Activated naive CD4-positive, alpha-beta T cell (primary cell): ENCODE measurements around the gene L3MBTL1.
"Not testable (repeated sequence)": the region's sequence is repeated elsewhere in the genome, so short reads cannot be mapped to it uniquely, and the experiment has no call there.

ENCODE experiments used
- DNase-seq, 4 experiments: peaks; one replicate each; lab custom pipeline; 2025; lab: John Stamatoyannopoulos, UW

The L3MBTL1 gene

DNA sequence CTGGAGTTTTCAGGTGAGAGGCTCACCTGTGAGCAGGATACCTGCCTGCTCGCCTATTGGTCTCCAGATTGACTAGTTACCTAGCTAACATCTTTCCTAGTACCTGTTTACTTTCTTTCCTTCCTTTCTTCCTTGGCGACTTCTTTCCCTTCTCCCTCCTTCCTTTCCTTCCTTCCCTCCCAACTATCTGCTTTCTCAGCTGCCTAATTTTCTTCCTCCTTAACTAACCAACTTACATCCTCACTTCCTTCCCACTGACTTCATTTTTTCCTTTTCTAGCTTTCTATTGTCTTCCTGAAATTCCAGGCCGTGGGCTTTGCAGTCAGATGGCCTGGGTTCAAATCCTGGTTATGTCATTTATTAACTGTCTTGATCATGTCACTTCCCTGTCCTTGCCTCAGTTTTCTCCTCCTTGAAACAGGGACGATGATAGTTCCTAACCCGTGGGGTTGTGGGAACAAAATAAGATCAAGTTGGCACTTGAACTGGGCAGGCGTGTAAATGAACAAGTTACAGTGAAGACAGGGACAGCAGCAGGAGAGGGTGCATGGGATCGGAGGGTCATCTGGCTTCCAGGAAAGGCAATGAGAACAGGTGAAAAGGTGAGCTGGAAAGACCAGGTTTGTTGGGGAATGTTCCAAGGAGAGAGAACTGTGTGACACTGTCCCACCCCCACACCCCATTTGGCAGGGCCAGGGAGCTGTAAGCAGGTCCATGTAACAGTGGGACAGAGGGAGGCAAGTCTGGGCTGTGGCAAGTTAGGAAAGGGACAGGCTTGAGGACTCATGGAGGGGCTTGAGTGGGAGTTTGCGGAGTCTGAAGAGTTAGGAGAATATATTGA is 51.9 kb downstream of the L3MBTL1 start:
- DNase-seq = no peak

DNA sequence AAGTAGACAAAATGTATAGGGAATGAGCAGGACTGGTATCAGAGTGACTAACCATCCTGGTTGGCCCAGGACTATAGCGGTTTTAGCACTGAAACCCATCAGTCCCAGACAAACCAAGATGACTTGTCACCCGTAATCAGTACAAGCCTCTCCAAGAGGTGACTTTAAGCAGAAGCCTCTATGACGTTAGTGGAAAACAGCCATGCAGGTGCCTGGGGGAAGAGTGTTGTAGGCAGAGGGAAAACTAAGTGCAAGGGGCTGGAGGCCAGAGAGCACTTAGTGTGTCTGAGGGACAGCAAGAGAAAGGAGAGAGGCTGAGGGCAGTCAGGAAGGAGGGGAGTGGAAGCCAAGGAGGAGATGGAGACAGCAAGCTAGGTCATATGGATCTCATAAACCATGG is 53.5 kb downstream of the L3MBTL1 start:
- DNase-seq = no peak

DNA sequence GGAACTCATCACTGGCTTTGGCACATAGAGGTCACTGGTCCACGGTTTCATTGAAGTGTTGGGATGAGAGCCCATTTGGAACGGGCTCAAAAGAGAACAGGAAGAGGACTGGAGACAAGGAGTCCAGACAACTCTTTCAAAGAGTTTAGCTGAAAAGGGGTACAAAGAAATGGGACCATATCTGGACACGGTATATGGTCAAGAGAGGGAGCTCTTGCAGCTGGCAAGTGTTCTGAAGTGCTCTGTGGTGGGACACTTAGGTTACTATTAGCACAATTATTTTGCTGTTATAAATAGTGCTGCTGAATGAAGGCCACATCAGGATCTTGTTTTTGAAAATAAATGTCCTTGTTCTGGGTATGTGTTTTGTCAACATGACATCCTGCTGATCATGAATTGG is 55.9 kb downstream of the L3MBTL1 start:
- no peak for DNase-seq

DNA sequence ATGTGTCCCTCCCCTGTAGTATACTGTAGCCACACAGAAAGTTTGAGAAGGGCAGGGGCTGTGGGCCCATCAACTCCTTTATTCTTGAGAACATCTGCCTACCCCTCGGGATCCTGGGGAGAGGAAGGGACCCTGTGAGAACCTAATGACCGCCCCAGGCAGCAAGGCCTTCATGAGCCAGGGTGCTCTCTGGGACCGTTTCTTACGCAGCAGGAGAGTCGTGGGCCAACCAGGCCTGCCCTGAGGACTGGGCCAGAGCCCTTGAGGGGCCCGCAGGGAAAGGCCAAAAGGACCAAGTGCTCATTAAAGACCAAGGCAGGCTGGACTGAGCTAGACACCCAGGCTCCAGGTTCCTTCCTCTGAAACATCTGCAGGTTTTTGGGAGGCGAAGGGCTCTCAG is 56.5 kb downstream of the L3MBTL1 start:
- no peak for DNase-seq

DNA sequence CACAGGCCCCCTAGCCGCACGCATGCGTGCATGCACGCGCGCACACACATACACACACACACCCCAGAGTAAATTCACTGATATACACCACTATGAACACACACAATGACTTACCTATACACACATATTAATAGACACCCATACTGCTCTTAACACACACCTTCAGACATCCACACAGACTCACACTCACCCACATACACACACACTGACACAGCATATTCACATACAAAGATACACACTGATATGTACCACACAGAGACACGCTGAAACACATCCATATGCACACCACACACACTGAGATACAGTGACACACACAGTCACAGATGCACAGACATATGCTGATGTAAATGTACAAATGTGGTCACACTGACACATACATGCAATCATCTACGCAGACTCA is 57.0 kb downstream of the L3MBTL1 start:
- DNase-seq = no peak

DNA sequence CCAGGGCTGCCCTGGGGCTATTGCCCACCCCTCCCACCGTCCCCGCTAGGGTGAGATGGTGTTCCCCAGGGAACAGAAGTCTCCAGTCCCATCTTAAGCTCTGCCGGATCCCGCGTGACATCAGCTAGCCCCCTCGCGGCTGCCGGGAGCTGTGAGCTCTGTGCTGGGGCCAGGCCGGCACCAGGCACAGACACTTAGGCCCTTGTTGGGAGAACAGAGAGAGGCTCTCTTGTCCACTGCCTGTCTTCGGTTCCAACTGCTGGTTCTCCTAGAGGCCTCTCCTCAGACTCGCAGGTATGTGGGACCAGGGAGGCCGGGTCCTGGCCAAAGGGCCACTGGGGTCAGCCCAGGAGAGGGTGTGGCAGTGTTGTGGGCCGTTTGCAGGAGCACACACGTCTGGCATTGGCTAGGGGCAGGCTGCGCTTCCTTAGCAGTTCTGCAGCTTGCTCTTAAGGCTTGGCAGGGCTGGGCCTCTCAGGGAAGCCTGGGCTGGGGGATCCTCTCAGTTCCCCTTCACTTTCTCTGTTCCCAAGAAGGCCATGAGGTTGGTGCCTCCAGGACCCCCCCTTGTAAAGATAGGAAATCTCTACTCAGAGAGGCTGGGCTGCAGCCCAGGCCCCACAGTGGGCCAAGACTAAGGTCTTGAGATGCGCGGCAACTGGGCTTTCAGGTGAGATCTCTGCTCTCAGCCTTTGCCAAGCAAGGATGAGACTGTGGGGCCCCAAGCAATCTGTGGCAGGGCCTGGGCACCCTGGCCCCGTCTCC is 57.7 kb downstream of the L3MBTL1 start:
- DNase-seq = no peak

DNA sequence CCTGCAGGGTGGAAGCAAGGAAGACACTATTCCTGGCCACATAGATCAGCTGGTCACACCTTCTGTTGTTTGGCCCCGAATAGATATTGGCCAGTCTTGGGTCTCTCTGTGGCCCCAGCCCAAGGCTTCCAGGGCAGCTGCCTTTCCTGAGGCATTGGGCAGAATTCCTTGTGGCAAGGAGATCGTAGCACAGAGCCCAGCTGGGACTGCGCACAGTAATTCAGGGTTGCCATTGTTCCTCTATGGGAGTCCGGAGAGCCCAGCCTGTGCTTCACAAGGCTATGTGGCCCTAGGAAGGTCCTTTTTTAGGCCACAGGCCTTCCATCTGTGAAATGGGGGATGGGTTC is 58.2 kb downstream of the L3MBTL1 start:
- DNase-seq = no peak

DNA sequence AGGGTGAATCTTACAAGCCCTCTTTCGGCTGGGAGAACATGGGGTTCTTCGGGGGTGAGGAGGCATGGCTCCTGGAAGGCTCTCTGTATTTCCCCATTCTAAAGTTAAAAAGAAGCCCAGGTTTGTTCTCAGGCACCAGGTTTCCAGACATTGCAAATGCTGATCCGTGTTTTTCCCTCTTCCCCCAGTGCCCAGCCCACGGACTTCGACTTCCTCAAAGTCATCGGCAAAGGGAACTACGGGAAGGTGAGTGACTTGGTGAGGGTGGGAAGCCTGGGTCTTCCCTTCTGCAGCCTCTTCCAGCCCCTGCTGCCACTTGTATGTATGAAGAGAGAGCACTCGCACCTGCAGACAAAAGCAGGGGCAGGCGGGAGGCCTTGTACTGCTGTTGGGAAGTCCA is 60.0 kb downstream of the L3MBTL1 start:
- DNase-seq = no peak

DNA sequence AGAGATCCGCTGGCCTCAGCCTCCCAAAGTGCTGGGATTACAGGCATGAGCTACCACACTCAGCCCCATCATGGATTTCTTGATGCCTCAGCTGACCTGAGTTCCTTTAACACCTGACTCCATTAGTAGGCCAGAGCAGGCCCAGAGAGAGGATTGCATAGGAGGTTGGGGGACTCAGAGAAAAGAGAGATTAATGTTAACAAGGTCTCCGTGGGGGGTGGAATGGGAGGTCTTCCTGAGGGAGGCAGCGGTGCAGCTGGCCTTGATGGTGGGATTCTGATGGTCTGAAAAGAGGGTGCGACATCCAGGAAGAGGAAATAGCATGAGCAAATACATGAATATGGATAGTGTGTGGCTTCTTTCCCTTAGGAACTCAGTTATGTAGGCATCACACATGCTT is 61.2 kb downstream of the L3MBTL1 start:
- no peak for DNase-seq

DNA sequence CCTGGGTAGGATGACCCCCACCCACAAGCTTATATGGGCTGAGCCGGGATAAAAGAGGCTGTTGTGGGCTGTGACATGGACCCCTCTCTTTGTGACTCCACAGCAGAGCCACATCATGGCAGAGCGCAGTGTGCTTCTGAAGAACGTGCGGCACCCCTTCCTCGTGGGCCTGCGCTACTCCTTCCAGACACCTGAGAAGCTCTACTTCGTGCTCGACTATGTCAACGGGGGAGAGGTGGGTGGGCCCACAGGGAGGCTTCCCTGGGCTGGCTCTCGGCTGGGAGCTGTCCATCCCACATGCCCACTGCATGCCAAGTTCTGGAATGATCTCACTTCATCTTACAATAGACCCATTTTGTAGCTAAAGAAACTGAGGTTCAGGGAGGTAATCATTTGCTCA is 61.8 kb downstream of the L3MBTL1 start:
- DNase-seq = no peak

DNA sequence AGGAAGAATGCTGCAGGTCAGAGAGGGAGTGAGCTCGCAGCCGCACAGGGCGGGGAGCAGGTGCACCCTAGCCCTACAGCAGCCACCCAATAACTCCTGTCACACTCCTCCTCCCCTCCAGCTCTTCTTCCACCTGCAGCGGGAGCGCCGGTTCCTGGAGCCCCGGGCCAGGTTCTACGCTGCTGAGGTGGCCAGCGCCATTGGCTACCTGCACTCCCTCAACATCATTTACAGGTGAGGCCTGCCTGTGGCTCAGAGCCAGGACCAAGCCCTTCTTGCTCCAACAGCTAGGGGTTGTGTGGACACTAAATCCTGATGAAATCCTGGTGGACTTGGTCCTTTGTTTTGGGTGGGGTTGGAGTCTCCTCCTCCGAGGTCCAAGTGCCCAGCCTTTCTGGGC is 63.0 kb downstream of the L3MBTL1 start:
- no peak for DNase-seq

DNA sequence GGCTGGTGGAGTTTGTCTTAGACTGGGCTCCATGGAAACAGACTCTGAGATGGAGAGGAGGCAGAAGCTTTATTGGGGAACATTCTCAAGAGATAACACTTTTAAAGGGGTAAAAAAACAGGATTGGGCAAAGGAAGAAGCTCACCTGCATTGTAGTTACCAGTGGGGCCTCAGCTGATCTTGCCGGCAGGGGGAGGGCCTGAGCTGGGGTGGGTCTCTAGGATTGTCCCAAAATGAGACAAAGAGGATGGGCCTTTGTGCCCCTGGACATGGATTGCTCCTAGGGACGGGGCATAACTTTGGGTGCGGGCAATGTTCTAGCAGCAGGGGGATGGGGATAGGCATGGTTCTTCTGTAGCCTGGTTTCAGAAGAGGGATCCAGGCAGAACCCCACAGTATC is 63.8 kb downstream of the L3MBTL1 start:
- no peak for DNase-seq

DNA sequence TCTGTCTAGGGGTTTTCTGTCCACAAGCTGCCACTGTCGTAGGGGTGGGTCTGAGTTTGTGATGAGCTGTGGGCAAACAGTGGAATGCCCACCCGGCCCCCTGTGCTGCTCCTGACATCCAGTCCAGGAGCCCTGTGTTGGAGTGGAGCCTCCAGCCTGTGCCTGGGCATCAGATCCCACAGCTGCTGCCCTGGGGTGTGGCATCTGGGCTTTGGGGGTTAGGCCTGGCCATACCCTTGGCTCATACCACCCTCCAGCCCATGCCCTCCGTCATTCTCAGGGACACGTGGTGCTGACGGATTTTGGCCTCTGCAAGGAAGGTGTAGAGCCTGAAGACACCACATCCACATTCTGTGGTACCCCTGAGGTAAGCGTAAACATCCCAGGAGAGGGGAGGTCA is 64.3 kb downstream of the L3MBTL1 start:
- no peak for DNase-seq

DNA sequence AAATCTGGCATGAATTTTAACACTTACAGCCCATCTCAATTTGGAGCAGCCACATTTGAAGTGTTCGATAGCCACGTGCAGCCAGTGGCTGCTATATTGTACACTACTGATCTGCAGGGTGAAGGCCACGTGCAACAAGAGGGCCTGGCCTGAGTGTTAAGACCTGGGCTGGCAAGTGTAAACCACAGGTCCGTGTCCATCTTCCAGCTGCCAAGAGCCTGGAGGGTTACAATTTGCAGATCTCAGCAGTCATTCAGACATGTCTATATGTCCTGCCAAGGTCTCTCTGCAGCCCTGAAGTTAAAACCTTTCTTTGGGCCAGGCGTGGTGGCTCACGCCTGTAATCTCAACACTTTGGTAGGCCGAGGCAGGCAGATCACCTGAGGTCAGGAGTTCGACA is 65.4 kb downstream of the L3MBTL1 start:
- no peak for DNase-seq

DNA sequence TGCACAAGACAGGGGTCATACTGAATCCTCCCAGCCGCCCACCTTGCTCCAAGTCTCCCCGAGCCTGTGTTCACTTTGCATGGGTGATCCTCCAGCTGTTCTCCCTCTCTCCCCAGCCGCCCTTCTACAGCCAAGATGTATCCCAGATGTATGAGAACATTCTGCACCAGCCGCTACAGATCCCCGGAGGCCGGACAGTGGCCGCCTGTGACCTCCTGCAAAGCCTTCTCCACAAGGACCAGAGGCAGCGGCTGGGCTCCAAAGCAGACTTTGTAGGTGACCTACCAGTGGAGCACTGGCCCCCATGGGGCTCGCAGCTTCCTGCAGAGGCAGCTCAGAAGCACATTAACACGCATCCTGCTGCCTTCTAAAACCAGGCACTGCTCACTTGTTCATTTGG is 68.6 kb downstream of the L3MBTL1 start:
- DNase-seq = no peak

DNA sequence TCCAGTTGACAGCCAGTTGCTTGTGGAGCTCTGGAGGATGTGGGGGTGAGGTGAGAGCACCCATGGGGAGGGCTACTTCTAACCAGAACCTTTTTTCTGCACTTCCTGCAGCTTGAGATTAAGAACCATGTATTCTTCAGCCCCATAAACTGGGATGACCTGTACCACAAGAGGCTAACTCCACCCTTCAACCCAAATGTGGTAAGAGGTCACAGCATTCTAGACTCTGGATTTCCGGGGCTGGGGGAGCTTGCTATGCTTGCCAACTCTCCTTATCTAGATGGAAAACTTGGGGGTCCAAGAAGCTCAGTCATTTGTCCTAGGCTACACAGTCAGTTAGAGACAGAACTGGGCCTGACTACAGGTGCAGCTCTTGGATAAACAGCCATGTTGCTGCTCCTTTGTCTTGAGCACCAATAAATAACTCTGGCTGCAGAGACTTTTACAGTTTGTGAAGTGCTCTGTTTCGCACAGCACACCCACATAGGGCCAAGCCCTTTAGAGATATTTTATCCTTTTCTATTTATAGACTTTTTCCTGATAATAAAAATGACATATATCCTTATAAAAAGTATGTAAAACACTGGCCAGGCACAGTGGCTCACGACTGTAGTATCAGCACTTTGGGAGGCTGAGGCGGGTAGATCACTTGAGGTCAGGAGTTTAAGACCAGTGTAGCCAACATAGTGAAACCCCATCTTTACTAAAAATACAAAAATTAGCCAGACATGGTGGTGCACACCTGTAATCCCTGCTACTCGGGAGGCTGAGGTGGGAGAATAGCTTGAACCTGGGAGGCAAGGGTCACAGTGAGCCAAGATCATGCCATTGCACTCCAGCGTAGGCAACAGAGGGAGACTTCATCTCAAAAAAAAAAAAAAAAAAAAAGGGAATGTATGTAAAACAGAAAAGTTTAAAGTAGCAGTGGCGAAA is 72.6 kb downstream of the L3MBTL1 start:
- no peak for DNase-seq

DNA sequence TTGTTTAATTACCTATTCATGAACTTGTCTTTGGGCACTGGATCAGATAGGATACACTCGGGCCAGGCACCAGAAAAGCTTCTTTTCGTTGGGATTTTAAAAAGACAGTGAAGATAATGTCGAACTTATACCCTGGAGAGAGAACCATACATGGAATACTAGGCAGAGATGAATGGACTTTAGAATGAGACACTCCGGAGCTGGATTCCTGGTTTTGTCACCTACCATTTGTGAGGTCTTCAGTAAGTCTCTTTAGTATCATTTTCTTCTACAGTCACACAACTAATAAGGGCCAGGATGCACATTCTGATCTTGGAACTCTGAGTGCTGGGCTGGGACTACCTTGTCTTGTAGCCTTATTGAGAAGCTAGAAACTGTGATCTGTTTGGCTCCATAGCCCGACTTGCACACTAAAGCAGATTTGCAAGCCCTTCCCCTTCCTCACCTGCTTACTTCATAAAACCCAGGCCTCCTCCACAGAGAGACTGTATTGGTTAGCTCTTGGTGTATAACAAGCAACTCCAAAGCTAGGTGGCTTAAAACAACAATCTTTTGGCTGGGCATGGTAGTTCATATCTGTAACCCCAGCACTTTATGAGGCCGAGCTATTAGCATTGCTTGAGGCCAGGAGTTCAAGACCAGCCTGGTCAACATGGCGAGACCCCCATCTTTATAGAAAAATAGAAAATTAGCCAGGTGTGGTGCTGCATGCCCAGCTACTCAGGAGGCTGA is 75.8 kb downstream of the L3MBTL1 start:
- DNase-seq = no peak

DNA sequence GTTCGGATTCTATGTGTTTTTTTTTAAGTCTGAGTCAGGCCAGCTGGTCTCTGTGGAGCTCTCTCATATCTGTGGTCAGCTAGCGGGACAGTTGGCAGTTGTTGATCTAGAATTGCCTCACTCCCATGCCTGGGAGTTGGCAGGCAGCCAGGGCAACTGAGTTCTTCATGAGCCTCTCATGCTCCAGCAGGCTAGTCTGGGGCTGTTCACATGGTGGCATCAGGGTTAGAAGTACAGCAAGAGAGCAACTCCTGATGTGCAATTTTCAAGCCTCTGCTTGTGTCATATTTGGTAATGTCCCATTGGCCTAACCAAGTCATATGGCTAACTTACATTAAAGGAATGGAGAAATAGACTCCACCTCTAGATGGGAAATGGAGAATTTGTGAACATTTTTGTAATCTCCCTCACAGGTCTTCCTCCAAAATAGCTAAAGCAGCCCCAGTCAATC is 76.5 kb downstream of the L3MBTL1 start:
- DNase-seq = no peak

DNA sequence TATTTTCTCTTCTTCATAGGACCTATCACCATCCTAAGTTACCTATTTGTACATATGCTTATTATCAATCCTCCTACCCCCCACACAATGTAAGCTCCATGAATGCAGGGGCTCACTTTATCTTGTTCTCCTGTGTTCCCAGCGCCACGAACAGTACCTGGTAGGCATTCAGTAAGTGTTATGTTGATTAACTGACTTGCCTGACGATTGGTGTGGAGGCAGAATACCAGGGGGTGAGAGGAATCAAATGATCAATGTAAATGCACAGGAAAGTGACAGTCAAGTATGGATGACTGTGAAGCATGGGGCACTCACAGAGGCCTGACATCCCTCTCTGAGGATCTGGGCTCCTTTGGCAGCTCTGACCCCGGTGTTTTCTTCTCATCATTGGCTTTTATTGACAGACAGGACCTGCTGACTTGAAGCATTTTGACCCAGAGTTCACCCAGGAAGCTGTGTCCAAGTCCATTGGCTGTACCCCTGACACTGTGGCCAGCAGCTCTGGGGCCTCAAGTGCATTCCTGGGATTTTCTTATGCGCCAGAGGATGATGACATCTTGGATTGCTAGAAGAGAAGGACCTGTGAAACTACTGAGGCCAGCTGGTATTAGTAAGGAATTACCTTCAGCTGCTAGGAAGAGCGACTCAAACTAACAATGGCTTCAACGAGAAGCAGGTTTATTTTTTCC is 77.1 kb downstream of the L3MBTL1 start:
- DNase-seq = no peak

DNA sequence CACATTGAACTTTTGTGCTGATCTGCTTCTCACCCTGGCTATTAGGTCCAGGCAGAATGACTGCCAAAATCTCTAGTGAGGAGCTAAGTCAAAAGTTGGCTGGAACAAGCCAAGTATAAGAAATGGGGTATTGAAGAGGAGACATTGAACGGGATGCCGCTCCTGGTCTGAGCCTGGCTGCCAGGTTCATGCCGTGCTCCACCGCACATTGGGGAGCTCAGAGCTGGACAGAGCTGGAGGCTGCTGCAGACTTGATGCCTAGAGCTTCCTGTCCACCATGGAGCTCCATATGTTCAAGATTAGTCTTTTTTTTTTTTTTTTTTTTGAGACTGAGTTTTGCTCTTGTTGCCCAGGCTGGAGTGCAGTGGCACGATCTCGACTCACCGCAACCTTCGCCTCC is 79.1 kb downstream of the L3MBTL1 start:
- no peak for DNase-seq

DNA sequence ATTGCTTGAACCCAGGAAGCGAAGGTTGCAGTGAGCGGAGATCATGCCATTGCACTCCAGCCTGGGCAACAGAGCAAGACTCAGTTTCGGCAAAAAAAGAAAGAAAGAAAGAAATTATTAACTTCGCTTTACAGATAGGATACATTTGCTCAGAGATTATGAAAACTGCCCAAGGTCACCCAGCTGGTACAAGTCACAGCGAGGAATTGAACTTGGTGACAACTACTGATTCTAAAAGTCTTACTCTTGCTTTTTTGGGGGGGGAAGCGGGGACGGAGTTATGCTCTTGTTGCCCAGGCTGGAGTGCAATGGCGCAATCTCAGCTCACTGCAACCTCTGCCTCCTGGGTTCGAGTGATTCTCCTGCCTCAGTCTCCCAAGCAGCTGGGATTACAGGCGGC is 81.0 kb downstream of the L3MBTL1 start:
- not testable (repeated sequence) for DNase-seq
